H9 (cell line): ENCODE measurements around the gene NUP210L. TPM values are rescaled to one million over a fixed set of nuclear protein-coding genes. Genes with fewer than 3 reads are reported as not detected.

Experiments used
- DNase-seq: peaks from one replicate; pipeline ENCODE4 v3.0.0-alpha.2; 2017
- H2AFZ ChIP-seq: one replicate; pipeline ENCODE4 v1.6.1; 2013; ENCODE audit warnings: mild to moderate bottlenecking, low read length, control low read depth, moderate library complexity
- H2AK5ac ChIP-seq: 2 replicates; pipeline ENCODE4 v1.6.1; 2013; ENCODE audit warnings: low read length, control low read depth, mixed read lengths; ENCODE audit not compliant: insufficient read length
- H2BK120ac ChIP-seq: one replicate; pipeline ENCODE4 v1.6.1; 2013; ENCODE audit warnings: low read depth, mild to moderate bottlenecking, low read length, control low read depth, inconsistent platforms; ENCODE audit not compliant: poor library complexity, severe bottlenecking
- H2BK12ac ChIP-seq: 2 replicates; pipeline ENCODE4 v1.6.1; 2013; ENCODE audit warnings: low read length, control low read depth, mixed read lengths, low read depth; ENCODE audit not compliant: insufficient read length
- H2BK15ac ChIP-seq: 2 replicates; pipeline ENCODE4 v1.6.1; 2013; ENCODE audit warnings: low read depth, low read length, control low read depth
- H2BK20ac ChIP-seq: one replicate; pipeline ENCODE4 v1.6.1; 2013; ENCODE audit warnings: low read depth, mild to moderate bottlenecking, low read length, control low read depth, inconsistent platforms; ENCODE audit not compliant: poor library complexity, severe bottlenecking
- H2BK5ac ChIP-seq: 2 replicates; pipeline ENCODE4 v1.6.1; 2013; ENCODE audit warnings: low read length, control low read depth, mixed read lengths; ENCODE audit not compliant: insufficient read length
- H3K14ac ChIP-seq: 2 replicates; pipeline ENCODE4 v1.6.1; 2013; ENCODE audit warnings: low read length, control low read depth; ENCODE audit not compliant: insufficient read depth
- H3K18ac ChIP-seq: 2 replicates; pipeline ENCODE4 v1.6.1; 2013; ENCODE audit warnings: low read depth, mild to moderate bottlenecking, mixed read lengths, low read length, control low read depth; ENCODE audit not compliant: insufficient read length
- H3K23ac ChIP-seq: 2 replicates; pipeline ENCODE4 v1.6.1; 2013; ENCODE audit warnings: low read length, control low read depth, mixed read lengths, low read depth; ENCODE audit not compliant: insufficient read length
- H3K23me2 ChIP-seq: 2 replicates; pipeline ENCODE4 v1.6.1; 2013; ENCODE audit warnings: low read depth, mild to moderate bottlenecking, mixed read lengths, low read length, control low read depth; ENCODE audit not compliant: insufficient read length, poor library complexity, severe bottlenecking
- H3K27ac ChIP-seq: 2 replicates; pipeline ENCODE4 v1.5.1; 2013; ENCODE audit warnings: low read length, control low read depth, mixed read lengths, low read depth; ENCODE audit not compliant: insufficient read length
- H3K27me3 ChIP-seq: 2 replicates; pipeline ENCODE4 v1.6.1; 2013; ENCODE audit warnings: low read length, control low read depth, inconsistent platforms; ENCODE audit not compliant: insufficient read depth
- H3K4ac ChIP-seq: 2 replicates; pipeline ENCODE4 v1.6.1; 2013; ENCODE audit warnings: low read depth, mild to moderate bottlenecking, control low read depth, inconsistent platforms, low read length, moderate library complexity
- H3K4me1 ChIP-seq: 2 replicates; pipeline ENCODE4 v1.6.1; 2013; ENCODE audit warnings: low read length, control low read depth, inconsistent platforms; ENCODE audit not compliant: insufficient read depth
- H3K4me2 ChIP-seq: 2 replicates; pipeline ENCODE4 v1.6.1; 2013; ENCODE audit warnings: low read length, control low read depth, mixed read lengths; ENCODE audit not compliant: insufficient read length, insufficient read depth
- H3K56ac ChIP-seq: 2 replicates; pipeline ENCODE4 v1.6.1; 2013; ENCODE audit warnings: low read depth, mild to moderate bottlenecking, mixed read lengths, low read length, control low read depth; ENCODE audit not compliant: insufficient read length
- H3K79me1 ChIP-seq: 2 replicates; pipeline ENCODE4 v1.6.1; 2013; ENCODE audit warnings: low read depth, mild to moderate bottlenecking, moderate library complexity, low read length, control low read depth, inconsistent platforms; ENCODE audit not compliant: insufficient read depth, poor library complexity, severe bottlenecking
- H3K79me2 ChIP-seq: 2 replicates; pipeline ENCODE4 v1.6.1; 2013; ENCODE audit warnings: low read length, control low read depth, inconsistent platforms; ENCODE audit not compliant: insufficient read depth
- H3K9ac ChIP-seq: 2 replicates; pipeline ENCODE4 v1.6.1; 2013; ENCODE audit warnings: low read length, control low read depth, mixed read lengths; ENCODE audit not compliant: insufficient read length; ENCODE audit errors: extremely low read depth
- H3K9me3 ChIP-seq: one replicate; pipeline ENCODE4 v1.6.1; 2013; ENCODE audit warnings: low read depth, low read length, inconsistent platforms; ENCODE audit not compliant: control insufficient read depth
- H3T11ph ChIP-seq: one replicate; pipeline ENCODE4 v1.6.1; 2013; ENCODE audit warnings: mild to moderate bottlenecking, low read length, control low read depth, inconsistent platforms
- H4K20me1 ChIP-seq: one replicate; pipeline ENCODE4 v1.6.1; 2013; ENCODE audit not compliant: control insufficient read depth, insufficient read length, insufficient read depth
- H4K5ac ChIP-seq: 2 replicates; pipeline ENCODE4 v1.6.1; 2013; ENCODE audit warnings: low read depth, mild to moderate bottlenecking, mixed read lengths, low read length, control low read depth; ENCODE audit not compliant: insufficient read length
- H4K8ac ChIP-seq: replicated peaks from 2 replicates; pipeline ENCODE4 v1.6.1; 2013; ENCODE audit warnings: low read length, control low read depth, mixed read lengths, low read depth; ENCODE audit not compliant: insufficient read length
- H4K91ac ChIP-seq: 2 replicates; pipeline ENCODE4 v1.6.1; 2013; ENCODE audit warnings: low read depth, mild to moderate bottlenecking, moderate library complexity, mixed read lengths, low read length, control low read depth; ENCODE audit not compliant: insufficient read length
- H3K27ac Mint-ChIP-seq, 3 experiments: 2 replicates in 2 of 3; 3 replicates in 1 of 3; pipeline ENCODE4 v1.8.0; 2020 to 2021; ENCODE audit warnings: mixed read lengths in 3 of 3, mild to moderate bottlenecking in 1 of 3, moderate library complexity in 1 of 3
- H3K27me3 Mint-ChIP-seq: 2 replicates; pipeline ENCODE4 v1.8.0; 2021; ENCODE audit warnings: low read depth, mild to moderate bottlenecking, moderate library complexity, mixed read lengths
- H3K36me3 Mint-ChIP-seq, 3 experiments: 2 replicates in 2 of 3; 3 replicates in 1 of 3; pipeline ENCODE4 v1.8.0; 2020 to 2021; ENCODE audit warnings: low read depth in 3 of 3, mixed read lengths in 3 of 3; ENCODE audit not compliant: insufficient read depth in 1 of 3
- H3K4me1 Mint-ChIP-seq, 2 experiments: 2 replicates each; pipeline ENCODE4 v1.8.0; 2020; ENCODE audit warnings: mixed read lengths in 2 of 2
- H3K4me3 Mint-ChIP-seq, 2 experiments: 2 replicates in 1 of 2; 3 replicates in 1 of 2; pipeline ENCODE4 v1.8.0; 2020 to 2021; ENCODE audit warnings: mild to moderate bottlenecking in 2 of 2, mixed read lengths in 2 of 2, moderate library complexity in 1 of 2
- H3K9me3 Mint-ChIP-seq, 2 experiments: 2 replicates in 1 of 2; 3 replicates in 1 of 2; pipeline ENCODE4 v1.8.0; 2020; ENCODE audit warnings: mild to moderate bottlenecking in 2 of 2, mixed read lengths in 2 of 2, moderate library complexity in 1 of 2
- CTCF ChIP-seq: fragments of 200-600 bp; sonication (generic); conservative IDR thresholded peaks from 3 replicates; pipeline ENCODE4 v1.8.0; 2021; ENCODE audit warnings: antibody characterized with exemption, mild to moderate bottlenecking
- total RNA-seq: library from RNA; stranded (reverse); gene quantifications from 2 replicates; pipeline ENCODE4 v1.2.1, GENCODE V29; 2021

Gene NUP210L
- total RNA-seq, 1 experiment from 2014 or later = 0.04 TPM

GRCh38 chr1:154151311-154151710 lies 3.6 kb downstream of the NUP210L start:
- Mint-ChIP-seq H3K9me3 (no peaks in the 10 kb centered on the region), H3K36me3 (peaks cover 1 to 7% (median 4%) of the 10 kb centered on the region in 3 experiments; a peak in 5 of 7 replicates)
- no peak overlapping the region for H2BK12ac ChIP-seq

More at GRCh38 chr1:154151311-154151710, 3.6 kb downstream of the NUP210L start:
- Mint-ChIP-seq H3K27ac (no peak overlapping the region), H3K4me3 (no peak overlapping the region), H3K4me1 (peaks cover 9 to 11% of the 10 kb centered on the region in 2 experiments), H3K27me3 (no peaks in the 10 kb centered on the region)
- Histone ChIP-seq H3K56ac (no peak overlapping the region), H3K4me2 (no peak overlapping the region), H2BK5ac (no peak overlapping the region), H4K5ac (no peak overlapping the region), H2BK120ac (no peak overlapping the region), H2AK5ac (no peak overlapping the region), H4K20me1 (no peaks in the 10 kb centered on the region), H3K27ac (no peak overlapping the region), H3K79me1 (no peaks in the 10 kb centered on the region), H3K79me2 (no peaks in the 10 kb centered on the region), H3K4me1 (no peaks in the 10 kb centered on the region), H2BK15ac (no peak overlapping the region), H4K91ac (no peak overlapping the region), H3K9ac (no peak overlapping the region), H3K23ac (no peak overlapping the region), H2BK20ac (no peak overlapping the region), H3K9me3 (no peaks in the 10 kb centered on the region), H3T11ph (no peak overlapping the region), H3K23me2 (no peaks in the 10 kb centered on the region), H3K14ac (no peak overlapping the region), H3K18ac (no peak overlapping the region), H3K27me3 (no peaks in the 10 kb centered on the region), H2AFZ (no peak overlapping the region), H3K4ac (no peak overlapping the region), H4K8ac (no peak overlapping the region)
- DNase-seq = no peak
- TF ChIP-seq CTCF = no peak
